Activated T-cell treated with anti-CD3 and anti-CD28 coated beads for 48 hours (primary cell): ENCODE results near the gene TSHZ1.

Experiments used
- DNase-seq: peaks from one replicate; pipeline ENCODE4 v3.0.0-alpha.2; 2020; ENCODE audit warnings: low read depth

TSHZ1 gene

GRCh38 chr18:75210274-75211001 is at the start of gene TSHZ1:
Gene TSHZ1 (plus strand): TSS chr18:75210797. CDS start chr18:75211877, 1,080 bp downstream.
- peak; percentile 25 for DNase-seq

- no peak for DNase-seq
These were observed 49.2 kb upstream of the TSHZ1 start for GRCh38 chr18:75161256-75162028.

GRCh38 chr18:75162467-75162866 is 48.1 kb upstream of the TSHZ1 start:
- DNase-seq = no peak

- no peak for DNase-seq
These were observed 47.6 kb upstream of the TSHZ1 start for GRCh38 chr18:75162978-75163377.

- no peak for DNase-seq
These were observed 46.9 kb upstream of the TSHZ1 start for GRCh38 chr18:75163736-75164135.

GRCh38 chr18:75164479-75164878 is 46.1 kb upstream of the TSHZ1 start:
- no peak for DNase-seq

GRCh38 chr18:75165926-75166325 is 44.7 kb upstream of the TSHZ1 start:
- no peak for DNase-seq

- DNase-seq = no peak
These were observed 43.5 kb upstream of the TSHZ1 start for GRCh38 chr18:75167137-75167536.

GRCh38 chr18:75167759-75168618 is 42.6 kb upstream of the TSHZ1 start:
- DNase-seq = no peak

- no peak for DNase-seq
These were observed 42.0 kb upstream of the TSHZ1 start for GRCh38 chr18:75168619-75169018.

GRCh38 chr18:75169411-75169810 is 41.2 kb upstream of the TSHZ1 start:
- no peak for DNase-seq

GRCh38 chr18:75170022-75170789 is 40.4 kb upstream of the TSHZ1 start:
- no peak for DNase-seq

- DNase-seq = no peak
These were observed 39.7 kb upstream of the TSHZ1 start for GRCh38 chr18:75170916-75171315.

GRCh38 chr18:75172299-75173124 is 38.1 kb upstream of the TSHZ1 start:
- DNase-seq = no peak

- DNase-seq = no peak
These were observed 37.5 kb upstream of the TSHZ1 start for GRCh38 chr18:75173125-75173432.

- DNase-seq = no peak
These were observed 36.9 kb upstream of the TSHZ1 start for GRCh38 chr18:75173738-75174137.

- DNase-seq = no peak
These were observed 33.7 kb upstream of the TSHZ1 start for GRCh38 chr18:75176849-75177248.

- no peak for DNase-seq
These were observed 32.2 kb upstream of the TSHZ1 start for GRCh38 chr18:75178376-75178775.

GRCh38 chr18:75179819-75180600 is 30.6 kb upstream of the TSHZ1 start:
- no peak for DNase-seq

- no peak for DNase-seq
These were observed 27.1 kb upstream of the TSHZ1 start for GRCh38 chr18:75183524-75183923.
